Psoas muscle (tissue), 8 donors: ENCODE results near the gene PPP6R1. TPM values are rescaled to one million over a fixed set of nuclear protein-coding genes. Genes with fewer than 3 reads are reported as not detected.

Experiments used
- ATAC-seq, 4 donors: fragments of 200-7000 bp; cut with Tn5 transposase; one replicate each; pipeline ENCODE4 v1.9.1; 2020; ENCODE audit warnings: moderate library complexity in 3 of 4, mild to moderate bottlenecking in 2 of 4
- DNase-seq, 2 donors: peaks; one replicate each; pipeline ENCODE4 v3.0.0-alpha.2; 2020
- H3K27ac ChIP-seq: fragments of 200-600 bp; one replicate; pipeline ENCODE4 v1.8.0; 2022
- H3K27me3 ChIP-seq, 3 donors: fragments of 200-600 bp in 1 of 3; one replicate each; pipeline versions ENCODE4 v1.6.1 to v1.8.0; 2013 to 2022; ENCODE audit warnings: low read length in 2 of 3, mild to moderate bottlenecking in 2 of 3, moderate library complexity in 1 of 3; ENCODE audit not compliant: insufficient read depth in 3 of 3
- H3K36me3 ChIP-seq, 2 donors: fragments of 200-600 bp in 1 of 2; one replicate each; pipeline versions ENCODE4 v1.6.1 to v1.8.0; 2013 to 2022; ENCODE audit warnings: low read depth in 1 of 2, mild to moderate bottlenecking in 1 of 2, moderate library complexity in 1 of 2; ENCODE audit not compliant: insufficient read depth in 1 of 2
- H3K4me1 ChIP-seq: fragments of 200-600 bp; one replicate; pipeline ENCODE4 v1.8.0; 2022
- H3K4me3 ChIP-seq: fragments of 200-600 bp; one replicate; pipeline ENCODE4 v1.8.0; 2022; ENCODE audit warnings: mild to moderate bottlenecking
- H3K9me3 ChIP-seq: fragments of 200-600 bp; one replicate; pipeline ENCODE4 v1.8.0; 2022
- WGBS, 3 donors: extraction: QIAGEN DNeasy Blood & Tissue Kit; methylation state at CpG; one replicate each; pipeline versions ENCODE4 v1.1.6 to v1.1.7; 2013; 5-methylcytosine and 5-hydroxymethylcytosine counted together
- intact Hi-C, 2 donors: fragments of 100-400 bp; cut with DNase I; formaldehyde crosslinking; loops; one replicate each; pipeline versions ENCODE4 v1.11.0 to v1.14.2; 2022
- polyA plus RNA-seq, 3 donors: library from polyadenylated mRNA; stranded (reverse); fragments of 200-250 nt; gene quantifications; one replicate each; pipeline ENCODE4 v1.2.3, GENCODE V29; 2013
- total RNA-seq, 4 donors: library from RNA; stranded (reverse); fragmentation: NEBNext Ultra II Directional in 2 of 4; extraction: Animal tissue kit (Norgen Biotek cat#: 25700) in 2 of 4; gene quantifications; one replicate each; pipeline versions ENCODE4 v1.2.1 to v1.2.4, GENCODE V29; 2021 to 2023
- TF ChIP-seq, protein P1 (sequence below): fragments of 200-600 bp; IDR thresholded peaks from one replicate; pipeline ENCODE4 v1.8.0; 2022; ENCODE audit warnings: antibody characterized with exemption
- donor health status: healthy with polysubstance abuse.
- donor health status: DM: no; HTN: no; CAD: no; lungs with moderate emphysema.
- donor health status: Bipolar disorder and iron deficiency.
- donor health status: healthy.
- donor health status: DM: yes; HTN: yes; CAD: no.
- donor health status: DM: no; HTN: no; CAD: no.
- donor health status: DM: no; HTN: no; CAD: no.
- donor health status: DM: yes; HTN: yes; CAD: no.

PPP6R1 gene
- total and polyA plus RNA-seq, 7 donors: 27.9 to 72.3 (median 45.6) TPM

DNA sequence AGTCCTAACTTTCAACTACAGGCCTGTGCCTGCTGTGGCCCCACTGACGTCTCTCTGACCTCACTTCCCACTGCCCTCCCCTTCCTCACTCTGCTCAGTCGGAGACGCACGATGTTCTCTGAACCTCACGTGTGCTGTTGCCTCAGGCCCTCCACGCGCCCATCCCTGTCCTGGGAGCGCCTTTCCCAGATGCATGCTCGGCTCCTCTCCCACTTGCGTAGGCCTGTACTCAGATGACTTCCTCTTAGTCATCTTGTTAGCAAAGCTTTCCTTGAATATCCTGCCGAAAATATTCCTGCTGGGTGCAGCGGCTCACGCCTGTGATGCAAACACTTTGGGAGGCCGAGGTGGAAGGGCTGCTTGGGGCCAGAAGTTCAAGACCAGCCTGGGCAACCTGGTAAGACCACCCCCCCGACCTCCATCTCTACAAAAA, 69.4 kb downstream of the PPP6R1 start:
- Histone ChIP-seq H3K4me1 (no peaks in the 10 kb centered on the region), H3K9me3 (no peaks in the 10 kb centered on the region), H3K27ac (no peak overlapping the region), H3K4me3 (no peak overlapping the region), H3K36me3 (no peaks in the 10 kb centered on the region), H3K27me3 (peaks cover 0 to 28% (median 5%) of the 10 kb centered on the region in 3 donors)
- intact Hi-C loops: no loop called here
- DNase-seq (peak; percentile 63 to 71), ATAC-seq (peak in 3 of 4 donors; percentile 55 to 65 (median 61))
- 51 to 58% (median 56%) methylated on average over 15 of the region's 15 CpGs for WGBS, 3 donors
- TF ChIP-seq, protein P1, sequence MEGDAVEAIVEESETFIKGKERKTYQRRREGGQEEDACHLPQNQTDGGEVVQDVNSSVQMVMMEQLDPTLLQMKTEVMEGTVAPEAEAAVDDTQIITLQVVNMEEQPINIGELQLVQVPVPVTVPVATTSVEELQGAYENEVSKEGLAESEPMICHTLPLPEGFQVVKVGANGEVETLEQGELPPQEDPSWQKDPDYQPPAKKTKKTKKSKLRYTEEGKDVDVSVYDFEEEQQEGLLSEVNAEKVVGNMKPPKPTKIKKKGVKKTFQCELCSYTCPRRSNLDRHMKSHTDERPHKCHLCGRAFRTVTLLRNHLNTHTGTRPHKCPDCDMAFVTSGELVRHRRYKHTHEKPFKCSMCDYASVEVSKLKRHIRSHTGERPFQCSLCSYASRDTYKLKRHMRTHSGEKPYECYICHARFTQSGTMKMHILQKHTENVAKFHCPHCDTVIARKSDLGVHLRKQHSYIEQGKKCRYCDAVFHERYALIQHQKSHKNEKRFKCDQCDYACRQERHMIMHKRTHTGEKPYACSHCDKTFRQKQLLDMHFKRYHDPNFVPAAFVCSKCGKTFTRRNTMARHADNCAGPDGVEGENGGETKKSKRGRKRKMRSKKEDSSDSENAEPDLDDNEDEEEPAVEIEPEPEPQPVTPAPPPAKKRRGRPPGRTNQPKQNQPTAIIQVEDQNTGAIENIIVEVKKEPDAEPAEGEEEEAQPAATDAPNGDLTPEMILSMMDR: no peak

DNA sequence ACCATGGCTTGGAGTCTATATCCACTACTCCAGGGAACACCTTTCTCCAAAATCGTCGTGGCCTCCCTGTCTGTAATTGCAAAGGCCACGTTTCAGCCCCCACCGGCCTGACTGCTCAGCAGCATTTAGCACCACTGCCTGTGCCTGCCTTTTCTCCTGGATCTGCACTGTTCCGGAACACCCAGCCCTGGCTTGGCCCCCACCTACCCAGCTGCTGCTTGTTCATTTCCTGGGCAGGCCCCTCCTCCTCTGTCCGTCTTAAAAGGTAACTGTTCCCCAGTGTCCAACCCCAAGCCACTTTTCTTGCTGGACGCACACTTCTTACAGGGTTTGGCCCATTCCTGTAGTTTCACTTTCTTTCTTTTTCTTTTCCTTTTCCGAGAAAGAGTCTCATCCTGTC, 70.2 kb downstream of the PPP6R1 start:
- no peaks in the 10 kb centered on the region for H3K4me1 ChIP-seq
- intact Hi-C loops: no loop called here
- no peak for DNase-seq
- no peaks in the 10 kb centered on the region for H3K36me3 ChIP-seq
- no peak for ATAC-seq
- no peaks in the 10 kb centered on the region for H3K9me3 ChIP-seq
- peaks cover 0 to 28% (median 5%) of the 10 kb centered on the region in 3 donors for H3K27me3 ChIP-seq
- TF ChIP-seq, protein P1: no peak
- WGBS, 3 donors: 57 to 65% (median 59%) methylated on average over 8 of the region's 8 CpGs
- no peak overlapping the region for H3K27ac ChIP-seq
- no peak overlapping the region for H3K4me3 ChIP-seq

DNA sequence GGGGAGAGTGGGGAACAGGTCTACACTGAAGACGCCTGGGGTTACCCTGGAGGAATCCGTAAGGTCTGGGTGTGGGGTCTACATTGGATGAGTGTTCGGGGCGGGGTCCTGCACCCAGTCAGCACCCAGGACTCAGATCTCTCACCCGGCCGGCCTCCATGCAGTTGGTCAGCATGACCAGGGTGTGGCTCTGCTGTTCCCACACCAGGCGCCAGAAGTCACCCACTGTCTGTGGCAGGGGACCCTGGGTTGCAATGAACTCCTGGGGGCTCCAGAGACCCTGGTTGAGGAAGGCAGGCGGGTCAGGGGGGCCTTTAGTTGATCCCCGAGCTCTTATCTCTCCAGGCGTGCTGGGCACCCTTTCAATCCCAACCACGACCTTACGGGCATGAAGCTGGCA, 72.7 kb downstream of the PPP6R1 start:
- TF ChIP-seq, protein P1: no peak
- no peak for ATAC-seq
- Histone ChIP-seq H3K27me3 (peaks cover 0 to 37% (median 2%) of the 10 kb centered on the region in 3 donors), H3K27ac (no peak overlapping the region), H3K36me3 (no peaks in the 10 kb centered on the region), H3K9me3 (no peaks in the 10 kb centered on the region), H3K4me3 (no peak overlapping the region), H3K4me1 (no peaks in the 10 kb centered on the region)
- 71 to 75% (median 72%) methylated on average over 11 to 12 of the region's 12 CpGs for WGBS, 3 donors
- intact Hi-C loops: no loop called here
- DNase-seq: no peak

DNA sequence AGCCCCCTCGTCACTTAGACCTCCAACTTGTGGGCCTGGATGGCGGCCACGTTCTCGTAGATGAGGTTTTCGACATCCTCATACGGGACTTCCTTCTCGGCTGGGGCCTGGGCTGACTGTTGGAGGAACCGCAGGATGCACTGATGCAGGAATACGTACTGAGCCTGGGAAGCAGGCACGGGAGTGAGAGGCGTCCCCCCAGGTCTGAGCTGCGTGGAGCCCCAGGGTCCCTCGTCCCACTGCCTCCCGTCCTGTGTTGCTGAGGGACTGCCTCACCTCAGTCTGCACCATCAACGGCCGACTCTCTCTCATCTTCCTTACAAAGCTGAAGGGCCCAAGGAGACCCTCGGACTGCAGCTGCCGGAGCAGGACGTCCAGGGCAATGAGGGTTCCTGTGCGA, 77.1 kb downstream of the PPP6R1 start:
- Histone ChIP-seq H3K36me3 (no peaks in the 10 kb centered on the region), H3K9me3 (no peaks in the 10 kb centered on the region), H3K27ac (no peak overlapping the region), H3K27me3 (peaks cover 0 to 81% (median 21%) of the 10 kb centered on the region in 3 donors), H3K4me3 (no peak overlapping the region), H3K4me1 (peaks cover 7% of the 10 kb centered on the region)
- no peak for DNase-seq
- intact Hi-C loops: no loop called here
- 68 to 70% (median 69%) methylated on average over 20 of the region's 20 CpGs for WGBS, 3 donors
- no peak for ATAC-seq
- TF ChIP-seq, protein P1: no peak

Other genes with a start within 250 kb of the PPP6R1 start
- gene GP6, start 220.8 kb downstream of the PPP6R1 start, total RNA-seq: under 1 TPM in 2 of 4 donors, not detected in 2; 0.18 to 0.28 TPM
- under 1 TPM; 0.09 to 0.38 (median 0.10) TPM for gene GP6, start 220.8 kb downstream of the PPP6R1 start, polyA plus RNA-seq
- 10 to 100 TPM in 3 of 4 donors, 1 to 10 TPM in 1; 4.5 to 18.0 (median 12.9) TPM for gene RDH13, start 195.9 kb downstream of the PPP6R1 start, total RNA-seq
- 10 to 100 TPM; 11.5 to 15.1 (median 13.1) TPM for gene RDH13, start 195.9 kb downstream of the PPP6R1 start, polyA plus RNA-seq
- gene EPS8L1, start 183.1 kb downstream of the PPP6R1 start, total RNA-seq: 1 to 10 TPM in 2 of 4 donors, under 1 TPM in 2; 0.53 to 2.5 (median 0.93) TPM
- gene EPS8L1, start 183.1 kb downstream of the PPP6R1 start, polyA plus RNA-seq: 1 to 10 TPM in 2 of 3 donors, under 1 TPM in 1; 0.97 to 1.9 (median 1.4) TPM
- 10 to 100 TPM; 20.5 to 35.3 (median 24.8) TPM for gene PPP1R12C, start 141.4 kb downstream of the PPP6R1 start, total RNA-seq
- 10 to 100 TPM; 28.5 to 59.1 (median 44.4) TPM for gene PPP1R12C, start 141.4 kb downstream of the PPP6R1 start, polyA plus RNA-seq
- gene TNNT1, start 109.8 kb downstream of the PPP6R1 start, total RNA-seq: 1,000 to 10,000 TPM; 7,142 to 9,723 (median 8,305) TPM
- over 10,000 TPM in 2 of 3 donors, 1,000 to 10,000 TPM in 1; 4,522 to 12,694 (median 10,175) TPM for gene TNNT1, start 109.8 kb downstream of the PPP6R1 start, polyA plus RNA-seq
- 10 to 100 TPM in 1 of 4 donors, 1 to 10 TPM in 3; 5.0 to 16.2 (median 7.4) TPM for gene TNNI3, start 101.3 kb downstream of the PPP6R1 start, total RNA-seq
- gene TNNI3, start 101.3 kb downstream of the PPP6R1 start, polyA plus RNA-seq: 10 to 100 TPM; 13.4 to 17.4 (median 15.2) TPM
- gene DNAAF3, start 92.4 kb downstream of the PPP6R1 start, total RNA-seq: not detected
- gene DNAAF3, start 92.4 kb downstream of the PPP6R1 start, polyA plus RNA-seq: under 1 TPM; 0.06 to 0.47 (median 0.34) TPM
- gene SYT5, start 78.7 kb downstream of the PPP6R1 start, total RNA-seq: not detected
- under 1 TPM in 2 of 3 donors, not detected in 1; 0.03 to 0.13 TPM for gene SYT5, start 78.7 kb downstream of the PPP6R1 start, polyA plus RNA-seq
- gene PTPRH, start 49.5 kb downstream of the PPP6R1 start, total RNA-seq: under 1 TPM in 3 of 4 donors, not detected in 1; 0.15 to 0.18 (median 0.17) TPM
- under 1 TPM; 0.04 to 0.12 (median 0.05) TPM for gene PTPRH, start 49.5 kb downstream of the PPP6R1 start, polyA plus RNA-seq
- 1 to 10 TPM; 2.0 to 2.4 (median 2.3) TPM for gene TMEM86B, start 30.3 kb downstream of the PPP6R1 start, total RNA-seq
- gene TMEM86B, start 30.3 kb downstream of the PPP6R1 start, polyA plus RNA-seq: 1 to 10 TPM in 2 of 3 donors, under 1 TPM in 1; 0.68 to 2.1 (median 1.2) TPM
- 10 to 100 TPM; 23.0 to 34.0 (median 28.6) TPM for gene HSPBP1, start 21.1 kb upstream of the PPP6R1 start, total RNA-seq
- 10 to 100 TPM; 41.8 to 98.2 (median 65.6) TPM for gene HSPBP1, start 21.1 kb upstream of the PPP6R1 start, polyA plus RNA-seq
- 1 to 10 TPM in 2 of 4 donors, under 1 TPM in 2; 0.77 to 1.1 (median 0.92) TPM for gene BRSK1, start 25.0 kb upstream of the PPP6R1 start, total RNA-seq
- under 1 TPM; 0.14 to 0.64 (median 0.53) TPM for gene BRSK1, start 25.0 kb upstream of the PPP6R1 start, polyA plus RNA-seq
- gene TMEM150B, start 66.3 kb upstream of the PPP6R1 start, total RNA-seq: 1 to 10 TPM in 1 of 4 donors, under 1 TPM in 3; 0.38 to 1.1 (median 0.57) TPM
- gene TMEM150B, start 66.3 kb upstream of the PPP6R1 start, polyA plus RNA-seq: under 1 TPM; 0.08 to 0.30 (median 0.23) TPM
- gene KMT5C, start 80.9 kb upstream of the PPP6R1 start, total RNA-seq: 1 to 10 TPM; 3.9 to 5.7 (median 4.6) TPM
- 1 to 10 TPM; 1.8 to 2.6 (median 2.4) TPM for gene KMT5C, start 80.9 kb upstream of the PPP6R1 start, polyA plus RNA-seq
- not detected for gene COX6B2, start 95.7 kb upstream of the PPP6R1 start, total RNA-seq
- gene COX6B2, start 95.7 kb upstream of the PPP6R1 start, polyA plus RNA-seq: under 1 TPM in 1 of 3 donors, not detected in 2; 0.04 TPM
- gene GARIN5B, start 104.2 kb upstream of the PPP6R1 start, total RNA-seq: not detected
- not detected for gene GARIN5B, start 104.2 kb upstream of the PPP6R1 start, polyA plus RNA-seq
- not detected for gene IL11, start 111.4 kb upstream of the PPP6R1 start, total RNA-seq
- under 1 TPM in 1 of 3 donors, not detected in 2; 0.06 TPM for gene IL11, start 111.4 kb upstream of the PPP6R1 start, polyA plus RNA-seq
- not detected for gene TMEM190, start 117.8 kb upstream of the PPP6R1 start, total RNA-seq
- gene TMEM190, start 117.8 kb upstream of the PPP6R1 start, polyA plus RNA-seq: not detected
- gene TMEM238, start 125.3 kb upstream of the PPP6R1 start, total RNA-seq: 1 to 10 TPM in 2 of 4 donors, under 1 TPM in 2; 0.28 to 2.9 (median 0.91) TPM
- under 1 TPM in 2 of 3 donors, not detected in 1; 0.10 to 0.17 TPM for gene TMEM238, start 125.3 kb upstream of the PPP6R1 start, polyA plus RNA-seq
- 100 to 1,000 TPM; 548 to 810 (median 665) TPM for gene RPL28, start 126.9 kb upstream of the PPP6R1 start, total RNA-seq
- 1,000 to 10,000 TPM in 1 of 3 donors, 100 to 1,000 TPM in 2; 547 to 1,362 (median 786) TPM for gene RPL28, start 126.9 kb upstream of the PPP6R1 start, polyA plus RNA-seq
- gene UBE2S, start 148.8 kb upstream of the PPP6R1 start, total RNA-seq: 10 to 100 TPM; 15.4 to 26.7 (median 21.2) TPM
- gene UBE2S, start 148.8 kb upstream of the PPP6R1 start, polyA plus RNA-seq: 10 to 100 TPM in 2 of 3 donors, 1 to 10 TPM in 1; 5.6 to 22.8 (median 16.6) TPM
- not detected for gene SHISA7, start 184.3 kb upstream of the PPP6R1 start, total RNA-seq
- under 1 TPM in 1 of 3 donors, not detected in 2; 0.01 TPM for gene SHISA7, start 184.3 kb upstream of the PPP6R1 start, polyA plus RNA-seq
- gene ISOC2, start 202.6 kb upstream of the PPP6R1 start, total RNA-seq: 10 to 100 TPM; 32.0 to 78.0 (median 48.1) TPM
- 100 to 1,000 TPM in 2 of 3 donors, 10 to 100 TPM in 1; 78.7 to 177 (median 109) TPM for gene ISOC2, start 202.6 kb upstream of the PPP6R1 start, polyA plus RNA-seq
- gene C19orf85, start 205.7 kb upstream of the PPP6R1 start, total RNA-seq: not detected
- gene C19orf85, start 205.7 kb upstream of the PPP6R1 start, polyA plus RNA-seq: not detected
- gene ZNF628, start 217.6 kb upstream of the PPP6R1 start, total RNA-seq: 10 to 100 TPM in 2 of 4 donors, 1 to 10 TPM in 2; 5.9 to 14.3 (median 11.5) TPM
- gene ZNF628, start 217.6 kb upstream of the PPP6R1 start, polyA plus RNA-seq: 10 to 100 TPM; 11.8 to 12.4 (median 12.2) TPM
- gene NAT14, start 226.2 kb upstream of the PPP6R1 start, total RNA-seq: 1 to 10 TPM; 2.6 to 6.3 (median 4.5) TPM
- gene NAT14, start 226.2 kb upstream of the PPP6R1 start, polyA plus RNA-seq: 1 to 10 TPM; 2.0 to 4.2 (median 3.6) TPM
- 1 to 10 TPM; 1.2 to 4.6 (median 1.9) TPM for gene SSC5D, start 229.4 kb upstream of the PPP6R1 start, total RNA-seq
- under 1 TPM; 0.11 to 0.35 (median 0.16) TPM for gene SSC5D, start 229.4 kb upstream of the PPP6R1 start, polyA plus RNA-seq